ENCODE results near the gene COX10. TPM values are rescaled to one million over a fixed set of nuclear protein-coding genes. Genes with fewer than 3 reads are reported as not detected.
"Not testable (repeated sequence)": the region's sequence is repeated elsewhere in the genome, so short reads cannot be mapped to it uniquely, and the experiment has no call there.

Gene COX10
- total RNA-seq, 1 experiment from 2014 or later: 13.4 TPM

DNA sequence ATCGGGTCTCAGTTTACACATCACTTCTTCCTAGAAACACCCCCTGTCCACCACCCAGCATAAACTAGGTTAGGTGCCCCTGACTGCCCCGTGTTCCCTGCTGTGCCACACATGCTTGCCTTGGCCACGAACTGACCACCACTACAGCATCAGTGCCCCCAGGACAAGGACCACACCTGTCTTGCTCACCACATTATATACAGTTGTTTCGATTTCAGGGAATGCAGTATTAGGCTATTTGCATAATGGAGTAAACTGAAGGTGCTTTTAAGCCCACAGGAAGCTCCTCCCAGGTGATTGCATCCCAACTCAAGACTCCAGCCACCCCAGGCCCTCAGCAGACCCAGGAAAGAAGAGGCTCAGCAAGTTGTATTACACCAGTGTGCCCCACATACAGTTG lies 117.1 kb downstream of the COX10 start:
- POLR2A ChIA-PET; DNase-seq (ENCODE audit: low read depth, low spot score); intact Hi-C loops (cut with micrococcal nuclease; ENCODE audit: unreplicated experiment); H3K4me1 ChIP-seq (ENCODE audit: control insufficient read depth, insufficient read depth, low read length); BruUV-seq (replicated peaks); H3K36me3 ChIP-seq (ENCODE audit: control insufficient read depth, insufficient read depth, low read length); H3K9me3 ChIP-seq (ENCODE audit: control insufficient read depth, insufficient read depth, low read depth, low read length); in situ Hi-C loops (cut with HindIII; ENCODE audit: low pct_unique_long_range_greater_than_20kb, low sequenced_read_pairs); H3K27me3 ChIP-seq (ENCODE audit: control insufficient read depth, insufficient read depth, low read length); CTCF ChIA-PET; H3K27ac ChIP-seq (ENCODE audit: low read length); H3K4me3 ChIP-seq (ENCODE audit: low read depth in 2 of 2, low read length in 2 of 2); ATAC-seq: not testable (repeated sequence)

GRCh38 chr17:14190774-14191173 lies 121.5 kb downstream of the COX10 start:
- BruUV-seq (replicated peaks); in situ Hi-C loops (cut with HindIII; ENCODE audit: low pct_unique_long_range_greater_than_20kb, low sequenced_read_pairs); ATAC-seq; H3K27ac ChIP-seq (ENCODE audit: low read length); POLR2A ChIA-PET; H3K4me1 ChIP-seq (ENCODE audit: control insufficient read depth, insufficient read depth, low read length); H3K4me3 ChIP-seq (ENCODE audit: low read depth in 2 of 2, low read length in 2 of 2); intact Hi-C loops (cut with micrococcal nuclease; ENCODE audit: unreplicated experiment); H3K36me3 ChIP-seq (ENCODE audit: control insufficient read depth, insufficient read depth, low read length); CTCF ChIA-PET; H3K9me3 ChIP-seq (ENCODE audit: control insufficient read depth, insufficient read depth, low read depth, low read length); DNase-seq (ENCODE audit: low read depth, low spot score); H3K27me3 ChIP-seq (ENCODE audit: control insufficient read depth, insufficient read depth, low read length): not testable (repeated sequence)

DNA sequence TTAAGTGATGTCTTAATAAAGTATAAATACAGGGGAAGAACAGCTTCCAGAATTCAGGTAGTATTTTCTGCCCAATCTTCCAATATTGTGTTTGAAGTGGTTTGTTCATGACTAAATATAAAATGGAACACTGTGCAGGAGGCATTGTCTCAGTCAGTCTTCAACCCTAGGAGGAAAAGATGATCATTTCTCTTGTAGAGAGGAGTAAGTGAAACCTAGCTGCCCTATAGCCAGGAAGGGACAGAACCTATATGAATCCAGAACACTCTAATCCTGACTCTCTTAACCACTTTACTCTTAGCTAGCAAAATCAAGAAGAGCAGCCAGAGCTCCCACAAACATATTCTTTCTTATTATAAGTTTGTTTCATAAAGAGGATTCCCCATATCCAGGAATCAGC lies 122.2 kb downstream of the COX10 start:
- CTCF ChIA-PET; H3K36me3 ChIP-seq (ENCODE audit: control insufficient read depth, insufficient read depth, low read length); ATAC-seq; POLR2A ChIA-PET; H3K27ac ChIP-seq (ENCODE audit: low read length); intact Hi-C loops (cut with micrococcal nuclease; ENCODE audit: unreplicated experiment); H3K4me1 ChIP-seq (ENCODE audit: control insufficient read depth, insufficient read depth, low read length); BruUV-seq (replicated peaks); DNase-seq (ENCODE audit: low read depth, low spot score); H3K27me3 ChIP-seq (ENCODE audit: control insufficient read depth, insufficient read depth, low read length); in situ Hi-C loops (cut with HindIII; ENCODE audit: low pct_unique_long_range_greater_than_20kb, low sequenced_read_pairs); H3K4me3 ChIP-seq (ENCODE audit: low read depth in 2 of 2, low read length in 2 of 2); H3K9me3 ChIP-seq (ENCODE audit: control insufficient read depth, insufficient read depth, low read depth, low read length): not testable (repeated sequence)

- H3K27ac ChIP-seq (ENCODE audit: low read length); H3K4me3 ChIP-seq (ENCODE audit: low read depth in 2 of 2, low read length in 2 of 2); H3K9me3 ChIP-seq (ENCODE audit: control insufficient read depth, insufficient read depth, low read depth, low read length); POLR2A ChIA-PET; H3K4me1 ChIP-seq (ENCODE audit: control insufficient read depth, insufficient read depth, low read length); BruUV-seq (replicated peaks); intact Hi-C loops (cut with micrococcal nuclease; ENCODE audit: unreplicated experiment); in situ Hi-C loops (cut with HindIII; ENCODE audit: low pct_unique_long_range_greater_than_20kb, low sequenced_read_pairs); ATAC-seq; H3K36me3 ChIP-seq (ENCODE audit: control insufficient read depth, insufficient read depth, low read length); CTCF ChIA-PET; H3K27me3 ChIP-seq (ENCODE audit: control insufficient read depth, insufficient read depth, low read length); DNase-seq (ENCODE audit: low read depth, low spot score): not testable (repeated sequence)
Observed at GRCh38 chr17:14192039-14192438, 122.7 kb downstream of the COX10 start.

DNA sequence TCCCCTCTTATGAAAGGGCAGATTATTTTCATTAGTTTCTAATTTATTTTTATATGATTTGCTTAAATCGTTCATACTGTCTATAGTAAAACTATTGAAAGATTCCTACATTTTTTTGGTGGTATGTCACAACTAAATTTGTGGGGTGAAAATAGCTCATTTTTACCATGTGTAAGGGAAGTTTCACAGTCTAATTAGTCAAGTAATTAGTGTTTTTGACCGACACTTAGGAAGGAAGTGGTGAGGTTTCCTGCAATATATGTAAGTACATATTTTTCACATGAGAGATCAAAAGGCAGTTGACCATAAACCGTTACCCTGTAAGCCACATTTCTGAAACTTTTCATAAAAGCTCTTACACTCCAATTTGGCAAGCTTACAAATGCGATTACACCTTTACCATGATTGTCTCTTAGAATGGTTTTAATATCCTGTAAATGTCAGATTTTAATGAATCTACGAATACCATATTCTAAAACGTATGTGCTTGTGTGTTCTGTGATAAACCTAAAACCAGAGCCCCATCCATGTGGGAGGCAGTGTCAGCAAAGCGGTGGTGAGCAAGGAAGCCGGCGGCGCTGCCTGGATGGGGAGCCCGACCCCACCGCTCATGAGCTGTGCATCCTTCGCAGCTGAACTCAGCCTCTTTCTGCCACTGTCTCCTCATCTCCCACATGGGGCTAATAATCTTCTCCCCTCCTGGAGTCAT lies 123.5 kb downstream of the COX10 start:
- in situ Hi-C loops (cut with HindIII; ENCODE audit: low pct_unique_long_range_greater_than_20kb, low sequenced_read_pairs); DNase-seq (ENCODE audit: low read depth, low spot score); H3K4me3 ChIP-seq (ENCODE audit: low read depth in 2 of 2, low read length in 2 of 2); ATAC-seq; H3K27ac ChIP-seq (ENCODE audit: low read length); H3K27me3 ChIP-seq (ENCODE audit: control insufficient read depth, insufficient read depth, low read length); POLR2A ChIA-PET; H3K4me1 ChIP-seq (ENCODE audit: control insufficient read depth, insufficient read depth, low read length); BruUV-seq (replicated peaks); intact Hi-C loops (cut with micrococcal nuclease; ENCODE audit: unreplicated experiment); CTCF ChIA-PET; H3K9me3 ChIP-seq (ENCODE audit: control insufficient read depth, insufficient read depth, low read depth, low read length); H3K36me3 ChIP-seq (ENCODE audit: control insufficient read depth, insufficient read depth, low read length): not testable (repeated sequence)
